OCI-LY1 (cell line): Measurements from ENCODE around the gene SLC17A7.

Experiments
- H2AFZ ChIP-seq: fragments of 200-600 bp; sonication (generic), shearing (Covaris generic); 2 replicates; pipeline ENCODE4 v1.6.0; 2014; ENCODE audit warnings: antibody characterized with exemption, mild to moderate bottlenecking, low read length
- H3F3A ChIP-seq: fragments of 200-600 bp; sonication (generic), shearing (Covaris generic); 2 replicates; pipeline ENCODE4 v1.6.0; 2014; ENCODE audit warnings: mild to moderate bottlenecking, antibody characterized with exemption, low read length, moderate library complexity; ENCODE audit not compliant: insufficient read depth
- H3K27ac ChIP-seq: fragments of 200-600 bp; sonication (generic); 2 replicates; pipeline ENCODE4 v1.5.1; 2014; ENCODE audit warnings: low read length, mixed run types, mild to moderate bottlenecking, low read depth; ENCODE audit not compliant: poor library complexity, severe bottlenecking
- H3K27me3 ChIP-seq: fragments of 200-600 bp; sonication (generic); 2 replicates; pipeline ENCODE4 v1.6.0; 2014; ENCODE audit warnings: antibody characterized with exemption, mild to moderate bottlenecking, low read length, moderate library complexity; ENCODE audit not compliant: insufficient read depth
- H3K36me3 ChIP-seq: fragments of 200-600 bp; sonication (generic); 2 replicates; pipeline ENCODE4 v1.6.1; 2014; ENCODE audit warnings: mild to moderate bottlenecking, antibody characterized with exemption, low read length, moderate library complexity, mixed read lengths; ENCODE audit not compliant: insufficient read depth
- H3K4me1 ChIP-seq: fragments of 200-600 bp; sonication (generic); 2 replicates; pipeline ENCODE4 v1.5.1; 2014; ENCODE audit warnings: mild to moderate bottlenecking, low read length, moderate library complexity; ENCODE audit not compliant: insufficient read depth, severe bottlenecking
- H3K4me2 ChIP-seq: fragments of 200-600 bp; sonication (generic), shearing (Covaris generic); 2 replicates; pipeline ENCODE4 v1.6.1; 2014; ENCODE audit warnings: low read length
- H3K4me3 ChIP-seq: fragments of 200-600 bp; sonication (generic); 2 replicates; pipeline ENCODE4 v1.5.1; 2014; ENCODE audit warnings: low read length, low read depth, mild to moderate bottlenecking, mixed read lengths; ENCODE audit not compliant: poor library complexity, severe bottlenecking
- H3K79me2 ChIP-seq: fragments of 200-600 bp; shearing (Covaris generic); 2 replicates; pipeline ENCODE4 v1.6.1; 2016; ENCODE audit warnings: mixed run types, low read length, mixed read lengths; ENCODE audit not compliant: insufficient read depth
- H3K9ac ChIP-seq: fragments of 200-600 bp; sonication (generic), shearing (Covaris generic); 2 replicates; pipeline ENCODE4 v1.6.1; 2014; ENCODE audit warnings: mild to moderate bottlenecking, low read length, mixed read lengths
- H3K9me2 ChIP-seq: fragments of 200-600 bp; sonication (generic), shearing (Covaris generic); 2 replicates; pipeline ENCODE4 v1.6.1; 2014; ENCODE audit warnings: low read depth, mild to moderate bottlenecking, low read length, mixed read lengths
- H3K9me3 ChIP-seq: fragments of 200-600 bp; shearing (Covaris generic); 2 replicates; pipeline ENCODE4 v1.6.1; 2014; ENCODE audit warnings: low read length, mixed read lengths
- H4K20me1 ChIP-seq: fragments of 200-600 bp; sonication (generic), shearing (Covaris generic); 2 replicates; pipeline ENCODE4 v1.6.0; 2016; ENCODE audit warnings: mild to moderate bottlenecking, low read length; ENCODE audit not compliant: insufficient read depth
- CTCF ChIP-seq: fragments of 200-600 bp; sonication (generic), shearing (Covaris generic); IDR thresholded peaks from 2 replicates; pipeline ENCODE4 v1.5.1; 2017; ENCODE audit warnings: mild to moderate bottlenecking, antibody characterized with exemption, low read length, moderate library complexity, mixed read lengths
- EZH2 ChIP-seq: fragments of 200-600 bp; sonication (generic), shearing (Covaris generic); IDR thresholded peaks from 2 replicates; pipeline ENCODE4 v1.8.0; 2017; ENCODE audit warnings: borderline replicate concordance, mixed run types, mild to moderate bottlenecking, antibody characterized with exemption, low read length, moderate library complexity, mixed read lengths

SLC17A7 gene

GRCh38 chr19:49441960-49442350 lies 628 bp upstream of the SLC17A7 start:
- Histone ChIP-seq H3F3A (peaks cover 6% of the 10 kb centered on the region), H3K27ac (no peak overlapping the region)

GRCh38 chr19:49440439-49441209 lies 703 bp downstream of the SLC17A7 start:
- H3K9me2 ChIP-seq: no peaks in the 10 kb centered on the region
- H3K9me3 ChIP-seq: no peaks in the 10 kb centered on the region
- no peak overlapping the region for H3K27ac ChIP-seq
- TF ChIP-seq EZH2 (no peak), CTCF (no peak)
- H3K79me2 ChIP-seq: no peaks in the 10 kb centered on the region
- no peak overlapping the region for H2AFZ ChIP-seq
- peaks cover 6% of the 10 kb centered on the region for H3F3A ChIP-seq
- H4K20me1 ChIP-seq: no peaks in the 10 kb centered on the region
- H3K4me1 ChIP-seq: peaks cover 11% of the 10 kb centered on the region
- no peak overlapping the region for H3K9ac ChIP-seq
- peaks cover 19% of the 10 kb centered on the region for H3K27me3 ChIP-seq
- H3K4me2 ChIP-seq: no peak overlapping the region
- no peak overlapping the region for H3K4me3 ChIP-seq
- H3K36me3 ChIP-seq: no peaks in the 10 kb centered on the region

More at GRCh38 chr19:49441960-49442350, 628 bp upstream of the SLC17A7 start:
- no peaks in the 10 kb centered on the region for H3K9me2 ChIP-seq
- H3K79me2 ChIP-seq: no peaks in the 10 kb centered on the region
- peaks cover 19% of the 10 kb centered on the region for H3K27me3 ChIP-seq
- no peak overlapping the region for H2AFZ ChIP-seq
- H3K36me3 ChIP-seq: peaks cover 6% of the 10 kb centered on the region
- no peaks in the 10 kb centered on the region for H3K9me3 ChIP-seq
- H4K20me1 ChIP-seq: no peaks in the 10 kb centered on the region
- H3K9ac ChIP-seq: no peak overlapping the region
- H3K4me3 ChIP-seq: no peak overlapping the region
- no peak overlapping the region for H3K4me2 ChIP-seq
- TF ChIP-seq EZH2 (no peak), CTCF (no peak)
- peaks cover 5% of the 10 kb centered on the region for H3K4me1 ChIP-seq

DNA sequence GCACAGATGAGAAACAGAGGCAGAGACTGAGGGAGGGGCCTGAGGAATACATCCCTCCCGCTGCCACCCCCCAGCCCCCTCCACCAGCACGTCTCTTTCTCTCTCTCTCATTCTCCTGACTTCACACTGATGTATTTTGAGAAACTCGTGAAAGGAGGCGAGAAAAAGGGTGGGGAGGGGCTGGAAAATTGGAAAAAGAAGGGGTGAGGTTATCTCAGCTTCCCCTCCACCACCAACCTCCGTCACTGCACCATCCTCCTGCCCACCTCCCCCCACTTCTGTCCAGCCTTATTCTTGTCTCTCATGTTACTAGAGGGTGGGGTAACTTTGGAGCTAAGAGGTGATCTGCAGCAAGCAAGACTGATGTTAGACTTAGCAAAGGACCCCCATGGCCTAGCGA lies 1.5 kb downstream of the SLC17A7 start:
- Histone ChIP-seq H3K4me3 (no peak overlapping the region), H3K27me3 (peaks cover 19% of the 10 kb centered on the region), H2AFZ (no peak overlapping the region), H3K9ac (no peak overlapping the region), H3K4me1 (peaks cover 11% of the 10 kb centered on the region), H3K4me2 (no peak overlapping the region), H4K20me1 (no peaks in the 10 kb centered on the region), H3K36me3 (no peaks in the 10 kb centered on the region), H3F3A (peaks cover 6% of the 10 kb centered on the region; the same call in 1 of the 2 replicates), H3K9me3 (no peaks in the 10 kb centered on the region), H3K79me2 (no peaks in the 10 kb centered on the region), H3K9me2 (no peaks in the 10 kb centered on the region), H3K27ac (no peak overlapping the region)
- TF ChIP-seq EZH2: no peak
- no peak for TF ChIP-seq CTCF
